ENCODE results near the gene CD9.

Gene CD9

GRCh38 chr12:6235906-6236640 is 35.9 kb downstream of the CD9 start:
- in situ Hi-C loops (cut with MboI; ENCODE audit: low sequenced_read_pairs), result no loop called here

- in situ Hi-C loops (cut with MboI; ENCODE audit: low sequenced_read_pairs), result no loop called here
These were observed 36.4 kb downstream of the CD9 start for GRCh38 chr12:6236641-6236940.

- in situ Hi-C loops (cut with MboI; ENCODE audit: low sequenced_read_pairs), result no loop called here
These were observed 37.6 kb downstream of the CD9 start for GRCh38 chr12:6237830-6238229.

GRCh38 chr12:6238875-6239274 is 38.7 kb downstream of the CD9 start:
- in situ Hi-C loops (cut with MboI; ENCODE audit: low sequenced_read_pairs), result no loop called here

- in situ Hi-C loops (cut with MboI; ENCODE audit: low sequenced_read_pairs), result no loop called here
These were observed 41.3 kb downstream of the CD9 start for GRCh38 chr12:6241495-6241894.

GRCh38 chr12:6249580-6249979 is 49.4 kb downstream of the CD9 start:
- in situ Hi-C loops (cut with MboI; ENCODE audit: low sequenced_read_pairs), result no loop called here

- in situ Hi-C loops (cut with MboI; ENCODE audit: low sequenced_read_pairs), result no loop called here
These were observed 50.1 kb downstream of the CD9 start for GRCh38 chr12:6250343-6250742.

- in situ Hi-C loops (cut with MboI; ENCODE audit: low sequenced_read_pairs), result no loop called here
These were observed 53.1 kb downstream of the CD9 start for GRCh38 chr12:6253278-6253677.

GRCh38 chr12:6254491-6254890 is 54.3 kb downstream of the CD9 start:
- in situ Hi-C loops (cut with MboI; ENCODE audit: low sequenced_read_pairs), result no loop called here

GRCh38 chr12:6257007-6257406 is 56.8 kb downstream of the CD9 start:
- in situ Hi-C loops (cut with MboI; ENCODE audit: low sequenced_read_pairs), result no loop called here

- in situ Hi-C loops (cut with MboI; ENCODE audit: low sequenced_read_pairs), result no loop called here
These were observed 62.0 kb downstream of the CD9 start for GRCh38 chr12:6262211-6262610.

GRCh38 chr12:6262623-6263022 is 62.4 kb downstream of the CD9 start:
- in situ Hi-C loops (cut with MboI; ENCODE audit: low sequenced_read_pairs), result no loop called here

- in situ Hi-C loops (cut with MboI; ENCODE audit: low sequenced_read_pairs), result no loop called here
These were observed 63.7 kb downstream of the CD9 start for GRCh38 chr12:6263931-6264330.

- in situ Hi-C loops (cut with MboI; ENCODE audit: low sequenced_read_pairs), result no loop called here
These were observed 64.3 kb downstream of the CD9 start for GRCh38 chr12:6264402-6265037.

GRCh38 chr12:6265038-6265405 is 64.8 kb downstream of the CD9 start:
- in situ Hi-C loops (cut with MboI; ENCODE audit: low sequenced_read_pairs), result no loop called here

GRCh38 chr12:6266541-6266966 is 66.4 kb downstream of the CD9 start:
- in situ Hi-C loops (cut with MboI; ENCODE audit: low sequenced_read_pairs), result no loop called here

GRCh38 chr12:6266971-6267721 is 66.9 kb downstream of the CD9 start:
- in situ Hi-C loops (cut with MboI; ENCODE audit: low sequenced_read_pairs), result no loop called here

- in situ Hi-C loops (cut with MboI; ENCODE audit: low sequenced_read_pairs), result no loop called here
These were observed 68.4 kb downstream of the CD9 start for GRCh38 chr12:6268484-6269157.

- in situ Hi-C loops (cut with MboI; ENCODE audit: low sequenced_read_pairs), result no loop called here
These were observed 69.8 kb downstream of the CD9 start for GRCh38 chr12:6269986-6270385.

- in situ Hi-C loops (cut with MboI; ENCODE audit: low sequenced_read_pairs), result no loop called here
These were observed 71.1 kb downstream of the CD9 start for GRCh38 chr12:6271281-6271680.

- in situ Hi-C loops (cut with MboI; ENCODE audit: low sequenced_read_pairs), result no loop called here
These were observed 72.4 kb downstream of the CD9 start for GRCh38 chr12:6272300-6273204.

All from HL-60/S4 treated with retinoic acid at 250 ng/mL for 4 days and 3 days (cell line).